ENCODE data around the gene POMP.

GRCh38 chr13:28723806-28724205 lies 64.9 kb downstream of the POMP start:
- TF ChIP-seq CTCF (IDR thresholded peaks at IDR 0.05) (no peak), REST (IDR thresholded peaks at IDR 0.05; ENCODE audit: insufficient read depth in 1 of 2, low read depth in 2 of 2, low read length in 1 of 2) (no peak), SIN3A (IDR thresholded peaks at IDR 0.05; ENCODE audit: borderline replicate concordance, insufficient read depth, low read depth, low read length) (no peak)

Data from Panc1 (cell line).